ENCODE results near the gene CUL4B.
"Not testable (repeated sequence)": the region's sequence is repeated elsewhere in the genome, so short reads cannot be mapped to it uniquely, and the experiment has no call there.

The CUL4B gene

DNA sequence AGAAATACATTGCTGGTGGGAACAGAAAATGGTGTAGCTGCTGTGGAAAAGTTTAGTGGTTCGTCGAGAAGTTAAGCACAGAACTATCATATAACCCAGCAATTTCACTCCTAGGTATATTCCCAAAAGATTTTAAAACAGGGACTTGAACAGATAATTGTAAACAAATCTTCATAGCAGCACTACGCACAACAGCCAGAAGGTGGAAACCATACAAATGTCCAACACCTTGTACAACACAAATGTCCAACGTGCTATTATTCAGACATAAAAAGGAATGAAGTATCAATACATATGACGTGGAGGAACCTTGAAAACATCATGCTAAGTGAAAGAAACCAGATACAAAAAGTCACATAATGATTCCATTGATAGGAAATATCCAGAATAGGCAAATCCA is 37.9 kb downstream of the CUL4B start:
- no peak for DNase-seq (ENCODE audit: low read depth in 2 of 2)

DNA sequence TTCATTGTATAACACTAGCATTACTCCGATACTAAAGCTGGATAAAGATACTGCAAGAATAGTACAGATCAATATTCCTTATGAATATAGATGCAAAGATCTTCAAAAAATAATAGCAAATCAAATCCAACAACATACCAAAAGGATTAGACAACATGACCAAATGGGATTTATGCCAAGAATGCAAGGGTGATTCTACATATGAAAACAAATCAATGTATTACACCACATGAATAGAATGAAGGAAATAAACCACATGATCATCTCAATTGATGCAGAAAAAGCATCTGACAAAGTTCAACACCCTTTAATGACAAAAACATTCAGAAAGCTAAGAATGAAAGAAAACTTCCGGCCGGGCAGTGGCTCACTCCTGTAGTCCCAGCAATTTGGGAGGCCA is 42.8 kb downstream of the CUL4B start:
- no peak for DNase-seq (ENCODE audit: low read depth in 2 of 2)

- DNase-seq (ENCODE audit: low read depth in 2 of 2), result no peak
Measured at GRCh38 chrX:120514236-120514635, 46.5 kb downstream of the CUL4B start.

- DNase-seq (ENCODE audit: low read depth in 2 of 2), result no peak
Measured at GRCh38 chrX:120512627-120513026, 48.1 kb downstream of the CUL4B start.

DNA sequence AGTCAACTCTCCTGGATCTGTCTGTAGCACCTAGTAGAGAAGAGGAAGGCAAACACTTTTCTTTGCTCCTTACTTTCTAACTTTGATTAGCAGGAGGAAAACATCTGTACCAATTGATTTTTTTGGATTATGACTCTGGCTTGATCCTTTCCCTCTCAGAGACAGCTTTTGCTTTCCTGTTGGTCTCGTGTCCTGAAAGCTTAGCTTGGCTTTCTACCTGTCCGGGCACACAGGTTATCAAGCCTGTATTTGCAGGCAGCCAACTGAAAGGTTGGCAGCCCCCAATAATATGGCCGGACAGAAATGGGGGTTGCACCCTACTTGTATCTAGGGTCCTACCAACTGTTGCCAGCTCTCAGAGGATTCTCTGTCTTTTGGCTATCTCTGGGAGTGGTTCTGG is 48.5 kb downstream of the CUL4B start:
- DNase-seq (ENCODE audit: low read depth in 2 of 2), result no peak

DNA sequence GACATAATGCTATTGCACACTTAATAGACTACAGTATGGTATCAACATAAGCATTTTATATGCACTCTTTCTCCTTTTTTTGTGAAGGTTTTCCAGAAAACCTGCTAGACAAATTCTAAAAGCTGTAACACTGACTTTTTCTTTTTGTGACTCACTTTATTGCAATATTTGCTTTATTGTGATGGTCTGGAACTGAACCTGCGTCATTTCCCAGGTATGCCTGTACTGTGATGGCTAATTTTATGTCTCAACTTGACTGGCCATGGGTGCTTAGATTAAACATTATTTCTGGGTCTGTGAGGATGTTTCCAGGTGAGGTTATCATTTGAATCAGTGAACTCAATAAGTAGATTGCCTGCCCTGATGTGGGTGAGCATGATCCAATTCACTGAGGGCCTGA is 56.2 kb downstream of the CUL4B start:
- no peak for DNase-seq (ENCODE audit: low read depth in 2 of 2)

DNA sequence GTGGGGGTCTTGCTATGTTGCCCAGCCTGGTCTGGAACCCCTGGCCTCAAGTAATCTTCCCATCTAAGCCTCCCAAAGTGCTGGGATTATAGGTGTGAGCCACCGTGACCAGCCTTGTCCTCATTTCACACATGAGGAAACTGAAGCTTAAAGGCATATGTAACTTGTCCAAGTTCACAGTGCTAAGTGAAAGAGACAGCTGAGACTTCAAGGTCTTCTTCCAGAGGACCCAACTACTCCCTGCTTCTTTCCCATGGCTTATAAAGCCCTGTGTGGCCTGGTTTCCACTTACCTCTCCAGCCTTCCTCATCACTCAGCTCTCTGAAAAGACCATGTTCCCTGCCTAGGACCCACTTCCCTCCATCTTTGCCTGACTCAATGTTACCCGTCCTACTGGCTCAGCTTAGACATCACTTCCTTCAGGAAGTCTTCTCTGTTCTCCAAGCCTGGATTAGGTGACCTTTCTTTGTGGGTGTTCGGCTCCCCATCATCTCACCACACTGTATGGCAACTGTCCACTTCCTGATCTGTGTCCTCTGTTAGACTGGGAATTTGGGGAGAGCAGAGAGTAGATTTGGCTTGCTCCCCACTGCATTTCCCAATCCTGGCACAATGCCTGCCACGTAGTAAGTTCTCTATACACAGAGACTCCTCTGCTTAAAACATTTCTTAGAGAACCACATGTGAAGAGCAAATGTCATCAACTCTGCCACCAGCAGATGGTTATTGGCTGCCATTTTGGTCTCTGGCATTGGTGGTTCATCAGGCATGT is 61.3 kb downstream of the CUL4B start:
- no peak for DNase-seq (ENCODE audit: low read depth in 2 of 2)

DNA sequence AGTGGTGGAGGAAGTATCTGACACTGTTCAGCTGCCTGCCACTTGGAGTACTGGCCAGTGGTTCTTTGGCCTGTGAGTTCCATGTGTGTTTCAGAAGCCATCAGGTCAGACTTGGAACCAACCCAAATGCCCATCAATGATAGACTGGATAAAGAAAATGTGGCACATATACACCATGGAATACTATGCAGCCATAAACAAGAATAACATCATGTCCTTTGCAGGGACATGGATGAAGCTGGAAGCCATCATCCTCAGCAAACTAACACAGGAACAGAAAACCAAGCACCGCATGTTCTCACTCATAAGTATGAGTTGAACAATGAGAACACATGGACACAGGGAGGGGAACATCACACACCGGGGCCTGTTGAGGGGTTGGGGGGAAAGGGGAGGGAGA is 70.6 kb downstream of the CUL4B start:
- DNase-seq (ENCODE audit: low read depth in 2 of 2), result not testable (repeated sequence)

DNA sequence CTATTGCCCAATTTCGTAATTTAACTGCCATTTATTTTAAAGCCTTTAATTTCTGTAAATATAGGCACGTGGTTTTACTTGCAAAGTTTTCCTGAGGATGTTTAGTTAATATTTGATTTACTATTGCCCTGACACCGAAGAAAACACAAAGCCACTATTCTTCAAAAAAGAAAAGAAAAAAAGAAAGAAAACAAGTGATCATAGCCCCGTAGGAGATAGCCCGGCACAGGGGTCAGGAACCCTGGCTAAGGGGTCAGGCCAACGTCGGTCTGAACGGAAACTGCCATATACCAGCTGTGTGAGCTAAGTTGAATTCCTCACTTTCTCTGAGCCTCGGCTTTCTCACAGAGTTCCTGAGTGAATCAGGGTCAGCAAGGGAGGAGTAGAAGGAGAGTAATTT is 74.0 kb downstream of the CUL4B start:
- DNase-seq (ENCODE audit: low read depth in 2 of 2), result no peak

- DNase-seq (ENCODE audit: low read depth in 2 of 2), result peak in 1 of 2 donors; percentile 31
Measured at GRCh38 chrX:120485638-120486520, 74.9 kb downstream of the CUL4B start.

DNA sequence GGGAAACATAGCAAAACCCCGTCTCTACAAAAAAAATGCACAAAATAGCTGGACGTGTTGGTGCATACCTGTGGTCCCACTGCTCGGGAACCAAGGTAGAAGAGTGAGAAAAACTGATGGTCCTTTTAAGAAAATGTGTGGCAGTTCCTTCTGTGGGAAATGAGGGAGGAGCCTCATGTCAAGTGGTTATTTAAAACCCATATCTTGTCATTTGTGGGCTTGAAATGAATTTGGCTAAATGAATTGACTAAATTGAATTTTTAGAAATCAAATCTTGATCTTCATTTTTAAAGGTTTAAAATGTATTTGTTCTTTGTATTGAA is 75.5 kb downstream of the CUL4B start:
- no peak for DNase-seq (ENCODE audit: low read depth in 2 of 2)

DNA sequence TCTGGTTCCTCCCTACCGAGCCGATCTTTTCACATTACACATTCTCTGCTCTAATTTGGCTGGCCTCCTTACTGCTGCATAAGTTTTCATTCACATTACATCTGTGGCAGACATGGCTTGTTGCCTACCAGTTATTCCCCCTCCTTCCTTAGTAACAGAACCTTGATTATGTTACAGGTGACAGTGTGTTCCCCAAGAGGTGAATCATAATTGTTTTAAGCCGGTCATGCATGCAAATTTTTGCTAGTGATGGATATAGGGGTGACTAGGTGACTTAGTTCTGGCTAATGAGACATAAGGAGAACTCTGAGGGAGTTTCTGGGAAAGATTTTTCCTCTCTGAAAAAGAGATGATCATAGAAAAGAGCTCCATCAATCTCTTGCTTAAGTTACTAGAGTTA is 83.3 kb downstream of the CUL4B start:
- DNase-seq (ENCODE audit: low read depth in 2 of 2), result no peak

GRCh38 chrX:120476714-120477113 is 84.0 kb downstream of the CUL4B start:
- DNase-seq (ENCODE audit: low read depth in 2 of 2), result no peak

DNA sequence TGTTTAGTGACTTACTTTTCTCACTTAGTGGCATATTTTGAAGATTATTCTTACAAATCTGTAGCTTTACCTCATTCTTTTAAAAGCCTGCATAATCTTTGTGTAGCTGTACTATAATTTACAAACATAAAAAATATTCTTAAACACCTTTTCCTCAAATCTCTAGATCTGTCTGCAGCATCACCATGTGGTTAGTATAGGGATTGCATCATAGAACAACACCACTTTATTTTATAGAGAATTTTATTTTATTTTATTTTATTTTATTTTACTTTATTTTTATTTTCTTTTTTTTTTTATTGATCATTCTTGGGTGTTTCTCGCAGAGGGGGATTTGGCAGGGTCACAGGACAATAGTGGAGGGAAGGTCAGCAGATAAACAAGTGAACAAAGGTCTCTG is 85.3 kb downstream of the CUL4B start:
- not testable (repeated sequence) for DNase-seq (ENCODE audit: low read depth in 2 of 2)
